Measurements from ENCODE around the gene ADGRG1.

ADGRG1 gene

GRCh38 chr16:57637020-57637419 is 8.6 kb downstream of the ADGRG1 start:
- TF ChIP-seq CTCF (IDR thresholded peaks at IDR 0.05; ENCODE audit: low read depth, low read length): no peak
- DNase-seq (ENCODE audit: low read depth in 2 of 2): peak; percentile 44 to 48
- H3K4me3 ChIP-seq (replicated peaks in 1 of 2; ENCODE audit: low read depth in 2 of 2, low read length in 2 of 2): no peak overlapping the region

- no peak overlapping the region for H3K4me3 ChIP-seq (replicated peaks in 1 of 2; ENCODE audit: low read depth in 2 of 2, low read length in 2 of 2)
- peak in 1 of 2 donors; percentile 53 for DNase-seq (ENCODE audit: low read depth in 2 of 2)
Observed at GRCh38 chr16:57637424-57637823, 9.0 kb downstream of the ADGRG1 start.

GRCh38 chr16:57637965-57638364 is 9.5 kb downstream of the ADGRG1 start:
- TF ChIP-seq CTCF (IDR thresholded peaks at IDR 0.05; ENCODE audit: low read depth, low read length): no peak
- H3K4me3 ChIP-seq (replicated peaks in 1 of 2; ENCODE audit: low read depth in 2 of 2, low read length in 2 of 2): no peak overlapping the region
- DNase-seq (ENCODE audit: low read depth in 2 of 2): no peak

More at GRCh38 chr16:57637424-57637823, 9.0 kb downstream of the ADGRG1 start:
- no peak for TF ChIP-seq CTCF (IDR thresholded peaks at IDR 0.05; ENCODE audit: low read depth, low read length)

GRCh38 chr16:57638381-57638780 is 10.0 kb downstream of the ADGRG1 start:
- TF ChIP-seq CTCF (IDR thresholded peaks at IDR 0.05; ENCODE audit: low read depth, low read length): no peak
- no peak for DNase-seq (ENCODE audit: low read depth in 2 of 2)
- H3K4me3 ChIP-seq (replicated peaks in 1 of 2; ENCODE audit: low read depth in 2 of 2, low read length in 2 of 2): no peak overlapping the region

- H3K4me3 ChIP-seq (replicated peaks in 1 of 2; ENCODE audit: low read depth in 2 of 2, low read length in 2 of 2): no peak overlapping the region
- peak in 1 of 2 donors; percentile 26 for DNase-seq (ENCODE audit: low read depth in 2 of 2)
- no peak for TF ChIP-seq CTCF (IDR thresholded peaks at IDR 0.05; ENCODE audit: low read depth, low read length)
Observed at GRCh38 chr16:57639172-57639887, 10.9 kb downstream of the ADGRG1 start.

GRCh38 chr16:57640185-57640584 is 11.8 kb downstream of the ADGRG1 start:
- H3K4me3 ChIP-seq (replicated peaks in 1 of 2; ENCODE audit: low read depth in 2 of 2, low read length in 2 of 2): no peak overlapping the region
- no peak for DNase-seq (ENCODE audit: low read depth in 2 of 2)
- TF ChIP-seq CTCF (IDR thresholded peaks at IDR 0.05; ENCODE audit: low read depth, low read length): no peak

GRCh38 chr16:57640612-57641011 is 12.2 kb downstream of the ADGRG1 start:
- H3K4me3 ChIP-seq (replicated peaks in 1 of 2; ENCODE audit: low read depth in 2 of 2, low read length in 2 of 2): no peak overlapping the region
- DNase-seq (ENCODE audit: low read depth in 2 of 2): no peak
- TF ChIP-seq CTCF (IDR thresholded peaks at IDR 0.05; ENCODE audit: low read depth, low read length): no peak

Measured in cardiac fibroblast (primary cell).